Measurements from ENCODE around the gene HIVEP3.

Gene HIVEP3

DNA sequence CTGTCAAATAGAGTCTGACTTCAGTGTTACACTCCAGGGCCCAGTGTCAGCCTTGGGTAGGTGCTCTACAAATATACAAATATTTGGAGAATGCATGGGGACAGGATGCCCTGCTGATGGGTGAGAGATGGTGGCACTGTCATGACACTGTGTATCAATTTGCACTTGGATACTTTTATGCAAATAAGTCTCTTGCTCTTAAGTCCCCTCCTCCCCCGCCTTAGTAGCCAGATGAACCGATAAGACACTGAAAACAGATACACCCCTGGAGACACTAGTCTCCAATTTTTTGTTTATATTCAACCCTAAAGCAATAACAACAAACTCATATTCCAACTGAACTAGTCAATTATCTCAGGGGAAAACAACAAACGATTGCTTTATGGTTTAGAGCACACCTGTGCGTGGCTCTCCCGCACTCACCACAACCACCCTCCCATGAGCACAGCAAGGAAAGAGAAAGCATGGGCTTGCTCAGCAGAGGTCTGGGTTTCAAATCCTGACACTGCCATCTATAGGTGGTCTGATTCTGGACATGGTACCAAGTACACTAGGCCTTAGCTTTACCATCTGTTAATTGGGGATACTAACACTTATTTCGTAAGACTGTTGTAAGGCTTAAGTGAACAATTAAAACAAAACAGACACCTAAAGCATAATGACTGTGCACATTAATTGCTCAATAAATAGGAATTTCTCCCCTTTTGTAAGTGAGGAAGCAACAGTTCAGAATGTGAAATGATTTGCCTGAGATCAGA, 50.3 kb downstream of the HIVEP3 start:
- DNase-seq: no peak

DNA sequence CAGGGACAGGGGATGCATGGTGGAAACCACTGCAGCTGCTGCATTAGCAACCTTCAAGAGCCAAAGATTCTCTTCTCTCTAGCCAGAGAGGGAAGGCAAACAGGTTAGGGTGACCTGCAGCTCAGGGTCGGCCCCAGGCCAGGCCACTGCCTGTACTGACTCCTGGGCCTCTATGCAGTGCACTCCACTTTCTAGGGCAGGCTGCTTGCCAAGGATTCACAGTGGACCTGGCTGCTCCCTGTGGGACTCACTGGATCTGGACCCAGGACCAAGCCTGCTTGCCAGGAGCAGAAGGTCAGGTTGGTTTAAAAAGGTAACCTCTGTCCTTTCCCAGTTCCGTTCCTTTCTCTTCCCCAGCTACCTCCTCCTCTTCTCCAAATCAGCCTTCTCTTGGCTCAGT, 52.4 kb downstream of the HIVEP3 start:
- no peak for DNase-seq

DNA sequence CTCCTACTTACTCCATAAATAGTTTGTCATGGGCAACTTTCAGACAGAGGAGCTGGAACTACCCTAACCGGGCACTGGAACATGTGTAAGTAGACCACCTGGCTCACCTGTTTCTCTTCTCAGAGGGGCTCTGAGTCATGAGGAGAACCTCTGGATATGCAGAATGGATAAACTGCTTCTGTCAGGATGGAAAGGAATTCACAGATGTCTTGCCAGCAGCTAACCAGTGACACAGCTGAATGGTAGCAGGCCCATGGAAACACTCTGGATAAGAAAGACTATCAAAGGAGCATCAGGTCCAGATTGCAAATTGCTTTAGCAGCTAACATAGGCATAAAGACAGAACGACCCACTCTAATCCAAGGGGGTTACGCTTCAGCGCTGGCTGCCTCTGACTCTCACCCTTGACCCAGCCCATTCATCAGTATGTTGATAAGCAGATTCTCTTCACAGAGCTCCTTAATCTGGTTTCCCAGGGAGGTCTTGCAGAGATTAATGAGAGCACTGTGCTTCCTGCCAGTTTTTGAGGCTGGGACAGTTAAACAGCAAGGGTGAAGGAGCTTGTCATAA, 54.2 kb downstream of the HIVEP3 start:
- peak; percentile 49 for DNase-seq

DNA sequence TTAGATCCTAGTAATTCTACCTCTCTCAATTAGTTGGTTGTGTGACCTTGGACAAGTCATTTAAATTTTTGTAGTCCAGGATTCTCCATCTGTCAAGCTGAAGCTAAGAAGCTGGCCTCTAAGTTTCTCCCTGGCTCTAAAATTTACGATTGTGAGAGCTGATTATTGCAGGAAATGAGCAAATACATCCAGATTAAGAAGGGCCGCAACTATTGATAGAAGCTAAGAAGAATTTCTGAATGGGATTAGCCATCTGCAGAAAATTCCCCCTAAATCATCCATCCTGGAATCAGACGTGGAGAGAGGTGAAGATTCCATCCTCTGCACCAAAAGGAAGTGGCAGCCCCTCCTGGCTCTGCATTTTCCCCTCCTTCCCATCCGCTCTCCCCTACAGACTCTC, 55.0 kb downstream of the HIVEP3 start:
- no peak for DNase-seq

DNA sequence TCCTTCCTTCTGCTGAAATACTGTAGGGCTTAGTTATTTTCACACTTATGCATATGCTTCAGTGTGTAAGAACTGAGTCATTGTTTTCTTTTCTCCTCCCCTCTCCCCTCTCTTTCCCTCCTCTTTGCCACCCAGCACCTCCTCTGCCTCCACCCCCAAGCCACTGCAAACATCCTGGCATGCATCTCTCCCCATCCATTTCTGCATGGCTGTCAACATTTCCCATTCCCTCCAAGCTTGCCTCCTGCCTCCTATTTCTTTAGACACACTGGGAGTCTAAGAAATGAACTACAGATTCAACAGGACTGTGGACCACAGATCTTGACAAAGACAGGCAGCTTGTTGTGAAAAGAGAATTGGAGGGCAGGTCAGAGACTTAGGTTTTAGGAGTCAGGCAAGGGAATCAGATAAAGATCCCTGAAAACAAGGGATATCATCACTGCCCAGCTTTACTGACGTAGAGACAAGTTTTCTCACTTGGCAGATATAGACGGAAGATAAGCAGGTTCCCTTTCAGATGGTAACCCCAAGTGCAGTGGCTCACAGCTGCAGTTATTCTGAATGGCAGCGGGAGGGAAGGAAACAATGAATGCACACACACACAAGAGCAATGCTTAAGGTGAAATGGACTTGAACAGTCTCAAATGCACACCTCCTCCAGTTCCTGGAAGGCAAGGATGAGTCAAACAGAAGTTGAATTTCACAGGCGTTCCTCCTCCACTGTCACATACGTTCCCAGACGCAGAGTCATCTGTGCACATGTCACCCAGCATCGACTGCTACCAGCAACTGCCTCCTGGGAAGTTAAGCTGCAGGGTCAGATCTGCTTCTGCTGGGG, 56.1 kb downstream of the HIVEP3 start:
- DNase-seq: peak; percentile 99

- DNase-seq: peak; percentile 58
These were observed 57.0 kb downstream of the HIVEP3 start for GRCh38 chr1:41861535-41862383.

GRCh38 chr1:41860771-41861170, 58.0 kb downstream of the HIVEP3 start:
- no peak for DNase-seq

DNA sequence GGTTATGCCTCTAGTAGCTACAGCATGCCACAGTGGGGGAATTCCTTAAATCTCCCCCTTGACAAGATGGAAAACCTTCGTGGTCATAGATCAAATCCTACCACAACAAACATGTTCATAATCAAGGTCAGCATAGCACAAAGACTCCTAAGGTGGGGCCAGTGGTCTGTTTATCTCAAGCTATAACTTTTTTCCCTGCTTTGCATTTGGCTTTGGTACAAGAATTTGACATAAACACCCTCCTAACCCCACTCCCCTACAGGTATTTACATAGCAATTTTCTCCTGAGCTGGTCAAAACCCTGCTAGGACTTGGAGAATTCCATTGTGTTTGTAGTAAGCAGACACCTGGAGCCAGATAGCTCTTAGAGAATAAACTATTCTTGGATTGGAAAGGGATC, 58.5 kb downstream of the HIVEP3 start:
- no peak for DNase-seq

GRCh38 chr1:41859686-41860085, 59.0 kb downstream of the HIVEP3 start:
- no peak for DNase-seq

GRCh38 chr1:41856944-41857285, 61.8 kb downstream of the HIVEP3 start:
- no peak for DNase-seq

DNA sequence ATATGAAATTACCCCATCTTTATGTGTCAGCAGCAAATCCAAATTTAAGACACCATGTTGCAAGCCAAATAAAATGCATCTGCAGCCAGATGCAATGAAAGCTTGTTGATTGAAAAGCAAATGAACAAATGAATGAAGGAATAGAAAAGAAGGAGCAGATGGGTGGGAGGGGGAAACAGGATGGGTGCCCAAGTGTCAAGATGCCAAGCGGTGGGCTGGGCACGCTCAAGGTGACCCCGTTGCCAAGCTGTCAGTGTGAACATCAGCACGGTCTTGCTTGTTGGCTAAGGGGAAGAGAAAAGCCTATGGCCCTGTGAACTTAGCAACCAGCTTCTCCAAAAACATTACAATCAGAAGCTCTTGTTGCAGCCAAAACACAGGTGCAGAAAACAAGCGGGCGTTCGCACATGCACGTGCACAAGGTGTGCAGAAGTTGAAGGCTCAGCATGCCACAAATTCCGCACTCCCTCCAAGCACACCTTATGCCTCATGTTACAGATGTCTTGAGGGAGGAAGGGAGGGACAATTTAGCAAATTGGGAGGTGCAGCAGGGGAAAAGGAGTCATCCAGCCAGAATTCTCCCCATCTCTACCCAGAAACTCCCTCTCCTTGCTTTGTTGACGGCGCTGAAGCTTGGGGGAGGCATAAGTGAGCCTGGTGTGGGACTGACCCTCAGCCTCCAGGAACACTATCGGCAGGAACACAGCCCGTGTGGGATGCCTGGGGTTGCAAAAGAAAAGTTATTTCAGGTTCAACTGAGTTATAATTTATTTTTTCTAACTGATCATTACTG, 62.4 kb downstream of the HIVEP3 start:
- no peak for DNase-seq

DNA sequence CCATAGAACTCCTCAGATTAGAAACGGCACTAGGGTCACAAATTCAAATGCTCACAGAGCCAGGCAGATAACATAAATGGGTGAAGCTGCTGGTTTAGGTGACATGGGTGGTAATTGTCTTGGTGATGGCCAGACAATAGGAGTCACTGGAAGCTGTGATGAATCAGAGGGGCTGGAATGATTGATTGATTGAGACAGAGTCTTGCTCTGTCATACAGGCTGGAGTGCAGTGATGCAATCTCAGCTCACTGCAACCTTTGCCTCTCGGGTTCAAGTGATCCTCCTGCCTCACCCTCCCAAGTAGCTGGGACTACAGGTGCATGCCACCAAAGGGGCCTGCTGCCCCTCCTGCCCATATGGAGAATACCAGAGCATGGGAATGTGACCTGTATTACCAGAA, 63.0 kb downstream of the HIVEP3 start:
- DNase-seq: no peak

GRCh38 chr1:41853907-41854306, 64.8 kb downstream of the HIVEP3 start:
- no peak for DNase-seq

GRCh38 chr1:41852091-41852490, 66.6 kb downstream of the HIVEP3 start:
- no peak for DNase-seq

DNA sequence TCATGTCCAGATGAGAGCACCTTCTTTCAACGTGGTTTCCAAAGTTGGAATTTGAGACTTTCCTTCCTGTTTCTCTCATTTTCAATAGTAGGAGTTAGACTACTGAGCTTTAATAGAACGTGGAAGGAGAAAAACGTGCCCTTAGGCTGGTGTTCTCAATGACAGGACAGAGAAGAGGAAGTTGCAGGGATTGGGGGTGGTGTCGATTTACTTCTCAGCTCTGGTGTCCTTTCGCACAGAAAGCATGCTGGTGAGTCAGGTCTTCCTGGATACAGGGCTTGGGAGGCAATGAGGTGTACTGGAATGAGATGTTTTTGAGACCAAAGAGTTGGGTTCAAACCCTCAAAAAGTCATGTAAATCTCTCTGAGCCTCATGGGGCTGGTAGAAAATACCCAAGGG, 67.1 kb downstream of the HIVEP3 start:
- DNase-seq: peak; percentile 92

GRCh38 chr1:41850029-41850428, 68.7 kb downstream of the HIVEP3 start:
- DNase-seq: no peak

GRCh38 chr1:41849211-41849759, 69.4 kb downstream of the HIVEP3 start:
- no peak for DNase-seq

GRCh38 chr1:41848216-41848952, 70.3 kb downstream of the HIVEP3 start:
- DNase-seq: no peak

GRCh38 chr1:41847733-41848132, 71.0 kb downstream of the HIVEP3 start:
- DNase-seq: no peak

GRCh38 chr1:41846625-41847405, 71.9 kb downstream of the HIVEP3 start:
- DNase-seq: peak; percentile 65

All from fibroblast of skin of back (primary cell).